ENCODE results near the gene IFT20.

The IFT20 gene

GRCh38 chr17:28334666-28335200 lies 539 bp downstream of the IFT20 start:
- DNase-seq (ENCODE audit: low read depth): no peak

GRCh38 chr17:28334171-28334570 lies 1.1 kb downstream of the IFT20 start:
- DNase-seq (ENCODE audit: low read depth): no peak

GRCh38 chr17:28333083-28333746 lies 2.1 kb downstream of the IFT20 start:
- no peak for DNase-seq (ENCODE audit: low read depth)

GRCh38 chr17:28331891-28332420 lies 3.3 kb downstream of the IFT20 start:
- DNase-seq (ENCODE audit: low read depth): no peak

GRCh38 chr17:28330671-28331070 lies 4.6 kb downstream of the IFT20 start:
- DNase-seq (ENCODE audit: low read depth): no peak

- DNase-seq (ENCODE audit: low read depth): no peak
Observed at GRCh38 chr17:28328325-28328724, 6.9 kb downstream of the IFT20 start.

GRCh38 chr17:28327709-28328108 lies 7.6 kb downstream of the IFT20 start:
- DNase-seq (ENCODE audit: low read depth): no peak

- no peak for DNase-seq (ENCODE audit: low read depth)
Observed at GRCh38 chr17:28327031-28327607, 8.2 kb downstream of the IFT20 start.

- no peak for DNase-seq (ENCODE audit: low read depth)
Observed at GRCh38 chr17:28326114-28326513, 9.2 kb downstream of the IFT20 start.

- DNase-seq (ENCODE audit: low read depth): no peak
Observed at GRCh38 chr17:28325211-28325610, 10.1 kb downstream of the IFT20 start.

GRCh38 chr17:28324781-28325180 lies 10.5 kb downstream of the IFT20 start:
- no peak for DNase-seq (ENCODE audit: low read depth)

GRCh38 chr17:28324267-28324745 lies 11.0 kb downstream of the IFT20 start:
- DNase-seq (ENCODE audit: low read depth): no peak

GRCh38 chr17:28320215-28321061 lies 14.8 kb downstream of the IFT20 start:
- no peak for DNase-seq (ENCODE audit: low read depth)

GRCh38 chr17:28319598-28319935 lies 15.7 kb downstream of the IFT20 start:
- no peak for DNase-seq (ENCODE audit: low read depth)

- DNase-seq (ENCODE audit: low read depth): peak; percentile 84
Observed at GRCh38 chr17:28318759-28319597, 16.3 kb downstream of the IFT20 start, which contains the start of gene TMEM97. TSS of gene TMEM97 (plus strand) at chr17:28319200. CDS start at chr17:28319240, 40 bp downstream.

GRCh38 chr17:28317966-28318758 lies 17.1 kb downstream of the IFT20 start:
- no peak for DNase-seq (ENCODE audit: low read depth)

- no peak for DNase-seq (ENCODE audit: low read depth)
Observed at GRCh38 chr17:28317099-28317965, 17.9 kb downstream of the IFT20 start.

- DNase-seq (ENCODE audit: low read depth): no peak
Observed at GRCh38 chr17:28315846-28316705, 19.2 kb downstream of the IFT20 start.

GRCh38 chr17:28313841-28314240 lies 21.4 kb downstream of the IFT20 start:
- no peak for DNase-seq (ENCODE audit: low read depth)

All from GM04503 (cell line).